ENCODE measurements around the gene SMIM41.

Gene SMIM41

DNA sequence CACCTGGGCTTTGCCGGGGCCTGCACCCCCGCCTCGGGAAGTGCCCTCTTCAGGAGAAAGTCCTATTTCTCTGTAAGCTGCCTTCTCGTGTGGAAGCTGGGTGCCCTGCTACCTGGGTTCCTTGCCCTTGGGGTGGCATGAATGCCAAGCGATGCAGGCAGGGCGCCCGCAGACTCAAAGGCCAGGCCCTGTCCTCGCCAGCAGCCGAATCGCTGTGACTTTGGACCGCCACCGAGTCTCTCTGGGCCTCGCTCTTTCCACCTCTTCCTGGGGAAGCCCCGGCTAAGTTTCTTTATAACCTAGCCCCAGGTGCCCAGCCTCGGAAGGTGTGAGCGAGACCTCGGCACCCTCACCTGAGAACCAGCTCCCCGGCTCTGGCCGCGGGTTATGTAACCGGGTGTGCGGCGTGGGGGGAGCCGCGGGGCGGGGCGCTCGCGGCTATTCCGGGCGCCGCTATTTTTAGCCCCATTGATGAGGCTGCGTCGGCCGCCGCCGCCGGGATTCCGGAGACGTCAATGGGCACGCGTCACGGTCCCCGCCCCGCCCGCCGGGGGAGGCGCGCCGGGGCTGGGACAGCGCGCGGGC lies 42.8 kb upstream of the SMIM41 start:
- H3K27ac ChIP-seq, result peak overlapping the region; percentile 47
- TF ChIP-seq ZFX (IDR thresholded peaks at IDR 0.05; ENCODE audit: borderline replicate concordance), result no peak

DNA sequence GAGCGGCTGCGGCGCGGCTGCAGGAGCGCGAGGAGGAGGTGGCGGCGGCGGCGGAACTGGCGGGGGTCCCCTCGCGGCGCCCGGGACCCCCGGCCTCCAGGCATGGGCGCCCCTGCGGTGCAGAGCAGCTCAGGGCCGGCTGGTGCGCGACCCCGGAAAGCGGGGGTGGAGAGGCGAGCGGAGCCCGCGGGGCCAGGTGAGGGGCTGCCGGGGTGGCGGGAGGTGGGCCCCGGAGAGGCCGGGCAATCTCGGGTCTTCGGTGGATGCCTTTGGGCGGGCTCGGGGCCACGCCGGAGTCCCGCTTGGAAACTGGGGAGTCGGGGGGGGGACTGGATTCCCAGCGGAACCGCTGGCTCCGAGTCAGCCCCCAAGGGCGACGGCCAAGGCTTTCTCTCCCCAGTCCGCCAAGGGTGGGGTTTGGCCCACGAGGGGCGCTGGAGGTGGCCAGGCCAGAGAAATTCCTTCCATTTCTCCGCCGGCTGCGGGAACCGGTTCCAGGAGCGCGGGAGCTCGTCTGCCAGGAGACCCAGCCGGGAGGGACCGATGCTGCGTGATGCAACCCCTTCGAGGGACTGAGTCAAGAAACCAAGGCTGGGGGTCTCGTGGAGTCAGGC lies 42.1 kb upstream of the SMIM41 start:
- H3K27ac ChIP-seq, result peak overlapping the region; percentile 47
- no peak for TF ChIP-seq ZFX (IDR thresholded peaks at IDR 0.05; ENCODE audit: borderline replicate concordance)
- TF ChIP-seq, protein P1, sequence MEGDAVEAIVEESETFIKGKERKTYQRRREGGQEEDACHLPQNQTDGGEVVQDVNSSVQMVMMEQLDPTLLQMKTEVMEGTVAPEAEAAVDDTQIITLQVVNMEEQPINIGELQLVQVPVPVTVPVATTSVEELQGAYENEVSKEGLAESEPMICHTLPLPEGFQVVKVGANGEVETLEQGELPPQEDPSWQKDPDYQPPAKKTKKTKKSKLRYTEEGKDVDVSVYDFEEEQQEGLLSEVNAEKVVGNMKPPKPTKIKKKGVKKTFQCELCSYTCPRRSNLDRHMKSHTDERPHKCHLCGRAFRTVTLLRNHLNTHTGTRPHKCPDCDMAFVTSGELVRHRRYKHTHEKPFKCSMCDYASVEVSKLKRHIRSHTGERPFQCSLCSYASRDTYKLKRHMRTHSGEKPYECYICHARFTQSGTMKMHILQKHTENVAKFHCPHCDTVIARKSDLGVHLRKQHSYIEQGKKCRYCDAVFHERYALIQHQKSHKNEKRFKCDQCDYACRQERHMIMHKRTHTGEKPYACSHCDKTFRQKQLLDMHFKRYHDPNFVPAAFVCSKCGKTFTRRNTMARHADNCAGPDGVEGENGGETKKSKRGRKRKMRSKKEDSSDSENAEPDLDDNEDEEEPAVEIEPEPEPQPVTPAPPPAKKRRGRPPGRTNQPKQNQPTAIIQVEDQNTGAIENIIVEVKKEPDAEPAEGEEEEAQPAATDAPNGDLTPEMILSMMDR (IDR thresholded peaks at IDR 0.05), result no peak

GRCh38 chr12:52038447-52038846 lies 41.1 kb upstream of the SMIM41 start:
- TF ChIP-seq, protein P1 (IDR thresholded peaks at IDR 0.05), result no peak
- no peak for TF ChIP-seq ZFX (IDR thresholded peaks at IDR 0.05; ENCODE audit: borderline replicate concordance)
- H3K27ac ChIP-seq, result peak overlapping the region; percentile 18; the same call in 1 of the 2 replicates

- no peak overlapping the region for H3K27ac ChIP-seq
- TF ChIP-seq, protein P1 (IDR thresholded peaks at IDR 0.05), result no peak
- TF ChIP-seq ZFX (IDR thresholded peaks at IDR 0.05; ENCODE audit: borderline replicate concordance), result no peak
These were observed 38.5 kb upstream of the SMIM41 start for GRCh38 chr12:52041035-52041434.

GRCh38 chr12:52041695-52042123 lies 37.8 kb upstream of the SMIM41 start:
- TF ChIP-seq ZFX (IDR thresholded peaks at IDR 0.05; ENCODE audit: borderline replicate concordance), result no peak
- TF ChIP-seq, protein P1 (IDR thresholded peaks at IDR 0.05), result no peak
- no peak overlapping the region for H3K27ac ChIP-seq

GRCh38 chr12:52042706-52043385 lies 36.7 kb upstream of the SMIM41 start:
- TF ChIP-seq ZFX (IDR thresholded peaks at IDR 0.05; ENCODE audit: borderline replicate concordance), result no peak
- TF ChIP-seq, protein P1 (IDR thresholded peaks at IDR 0.05), result no peak
- H3K27ac ChIP-seq, result no peak overlapping the region

DNA sequence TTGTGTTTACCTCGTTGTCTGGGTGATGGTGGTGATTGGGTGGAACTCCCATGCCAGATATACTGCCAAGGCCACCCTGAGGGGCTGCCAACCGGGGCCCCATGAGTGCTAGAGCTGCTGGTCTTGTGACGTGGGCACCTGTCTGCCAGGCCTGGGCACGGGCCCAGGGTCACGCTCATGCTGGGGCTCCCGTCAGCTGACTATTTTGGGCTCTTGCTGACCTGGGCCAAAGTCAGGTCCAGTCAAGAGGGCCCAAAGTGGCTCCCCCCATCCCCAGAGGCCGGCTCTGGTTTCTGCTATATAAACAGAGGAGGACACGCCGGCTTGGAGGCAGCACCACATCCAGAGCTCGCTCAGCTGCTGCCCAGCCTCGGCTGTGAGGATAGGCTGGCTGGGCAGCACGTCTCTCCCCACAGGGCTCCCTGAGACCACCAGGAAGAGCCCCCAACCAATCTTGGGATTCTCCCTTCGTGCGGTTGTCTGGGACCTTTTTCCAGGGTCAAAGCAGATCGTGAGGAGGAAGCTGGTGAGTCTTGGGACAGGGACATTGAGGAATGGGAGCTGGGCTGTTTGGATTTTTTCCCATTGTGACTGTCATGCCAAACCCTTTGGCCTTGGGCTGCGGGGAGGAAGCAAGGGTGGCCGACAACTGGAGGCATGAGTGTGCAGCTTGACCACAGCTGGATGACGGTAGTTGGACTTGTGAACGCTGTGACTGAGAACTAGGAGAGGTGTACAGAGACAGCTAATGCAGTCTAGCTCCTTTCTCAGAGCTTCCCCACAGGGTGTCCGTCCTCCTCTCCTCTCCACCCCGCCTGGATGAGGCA lies 35.9 kb upstream of the SMIM41 start:
- no peak overlapping the region for H3K27ac ChIP-seq
- TF ChIP-seq ZFX (IDR thresholded peaks at IDR 0.05; ENCODE audit: borderline replicate concordance), result no peak
- TF ChIP-seq, protein P1 (IDR thresholded peaks at IDR 0.05), result no peak

Measured in 22Rv1 (cell line).